H1 (cell line): ENCODE results near the gene AOPEP. TPM values are rescaled to one million over a fixed set of nuclear protein-coding genes. Genes with fewer than 3 reads are reported as not detected.

ENCODE experiments used
- CTCF ChIA-PET: fragments of 300-600 bp; sonication (Branson Sonifier 250); formaldehyde crosslinking; loops from one replicate; lab custom pipeline; 2021; ENCODE audit not compliant: partially characterized antibody; lab: Charles Lee
- POLR2A ChIA-PET: fragments of 300-600 bp; sonication (Branson Sonifier 250); formaldehyde crosslinking; loops from one replicate; lab custom pipeline; 2021; ENCODE audit warnings: inconsistent platforms; ENCODE audit not compliant: partially characterized antibody; lab: Charles Lee
- DNase-seq, 2 experiments: peaks; one replicate each; pipeline versions ENCODE4 v3.0.0 to v3.0.0-alpha.2; 2010 to 2022; ENCODE audit warnings: low spot score in 2 of 2, low read depth in 1 of 2, mixed read lengths in 1 of 2
- FAIRE-seq: peaks from 2 replicates; lab custom pipeline; 2011; peaks lifted over from hg19 to GRCh38; lab: Jason Lieb, UNC
- H2AFZ ChIP-seq: 2 replicates; pipeline ENCODE4 v1.8.1; 2012; ENCODE audit warnings: low read length, inconsistent platforms
- H2AK5ac ChIP-seq: 2 replicates; pipeline ENCODE4 v1.6.1; 2013; ENCODE audit warnings: low read depth, low read length
- H2BK120ac ChIP-seq: replicated peaks from 2 replicates; pipeline ENCODE3; 2013; ENCODE audit warnings: low read depth, low read length, inconsistent platforms
- H2BK12ac ChIP-seq: 2 replicates; pipeline ENCODE4 v1.6.1; 2013; ENCODE audit warnings: low read depth, low read length
- H2BK15ac ChIP-seq: 2 replicates; pipeline ENCODE4 v1.6.1; 2013; ENCODE audit warnings: low read length
- H2BK20ac ChIP-seq: 2 replicates; pipeline ENCODE4 v1.6.1; 2013; ENCODE audit warnings: low read length
- H2BK5ac ChIP-seq: 2 replicates; pipeline ENCODE4 v1.6.1; 2013; ENCODE audit warnings: low read depth, low read length
- H3K14ac ChIP-seq: 2 replicates; pipeline ENCODE4 v1.6.1; 2013; ENCODE audit warnings: inconsistent platforms; ENCODE audit not compliant: insufficient read length
- H3K18ac ChIP-seq: 2 replicates; pipeline ENCODE4 v1.6.1; 2013; ENCODE audit warnings: low read length; ENCODE audit errors: extremely low read depth
- H3K23ac ChIP-seq: 2 replicates; pipeline ENCODE4 v1.6.1; 2013; ENCODE audit warnings: inconsistent platforms; ENCODE audit not compliant: insufficient read length
- H3K23me2 ChIP-seq: 2 replicates; pipeline ENCODE4 v1.6.1; 2013; ENCODE audit warnings: low read depth, low read length
- H3K27ac ChIP-seq: 2 replicates; pipeline ENCODE4 v1.6.1; 2011; ENCODE audit warnings: low read depth, low read length, inconsistent platforms
- H3K27me3 ChIP-seq, 4 experiments: replicated peaks in 1 of 4; 1 replicate in 1 of 4; 2 replicates in 3 of 4; pipeline versions ENCODE4 v1.6.1 to v1.8.1; 2011 to 2013; ENCODE audit warnings: low read length in 3 of 4, mild to moderate bottlenecking in 3 of 4, inconsistent platforms in 2 of 4, mixed read lengths in 2 of 4, moderate library complexity in 1 of 4; ENCODE audit not compliant: control insufficient read depth in 3 of 4, insufficient read depth in 3 of 4; ENCODE audit errors: extremely low read depth in 1 of 4
- H3K36me3 ChIP-seq, 4 experiments: 2 replicates each; pipeline versions ENCODE4 v1.6.1 to v1.8.1; 2011 to 2013; ENCODE audit warnings: mild to moderate bottlenecking in 4 of 4, low read length in 3 of 4, moderate library complexity in 2 of 4, control low read depth in 1 of 4, inconsistent platforms in 1 of 4; ENCODE audit not compliant: insufficient read depth in 4 of 4, control insufficient read depth in 2 of 4
- H3K4ac ChIP-seq: replicated peaks from 2 replicates; pipeline ENCODE3; 2013; ENCODE audit warnings: low read length, low read depth, mixed read lengths, inconsistent platforms; ENCODE audit not compliant: insufficient read length
- H3K4me1 ChIP-seq, 4 experiments: replicated peaks in 1 of 4; 1 replicate in 1 of 4; 2 replicates in 3 of 4; pipeline versions ENCODE4 v1.6.1 to v1.8.1; 2011 to 2013; ENCODE audit warnings: low read length in 3 of 4, inconsistent platforms in 2 of 4, mixed read lengths in 1 of 4; ENCODE audit not compliant: insufficient read depth in 4 of 4, control insufficient read depth in 3 of 4
- H3K4me2 ChIP-seq, 2 experiments: 2 replicates each; pipeline versions ENCODE4 v1.6.1 to v1.8.1; 2011 to 2013; ENCODE audit warnings: low read depth in 2 of 2, low read length in 2 of 2, control low read depth in 1 of 2, inconsistent platforms in 1 of 2, mild to moderate bottlenecking in 1 of 2; ENCODE audit not compliant: insufficient read depth in 1 of 2
- H3K4me3 ChIP-seq, 4 experiments: fragments of 200-600, 300-600 bp in 1 of 4; sonication (generic), shearing (Covaris generic), sonication (Bioruptor Twin) in 1 of 4; 2 replicates each; pipeline versions ENCODE4 v1.5.1 to v1.8.1; 2011 to 2016; ENCODE audit warnings: low read length in 4 of 4, low read depth in 3 of 4, control low read depth in 2 of 4, inconsistent platforms in 2 of 4, mild to moderate bottlenecking in 2 of 4, mixed read lengths in 1 of 4, moderate library complexity in 1 of 4; ENCODE audit not compliant: insufficient read depth in 2 of 4; ENCODE audit errors: extremely low read depth in 1 of 4
- H3K56ac ChIP-seq: replicated peaks from 2 replicates; pipeline ENCODE3; 2013; ENCODE audit warnings: low read depth, mild to moderate bottlenecking, mixed read lengths, low read length, inconsistent platforms; ENCODE audit not compliant: insufficient read length
- H3K79me1 ChIP-seq: 2 replicates; pipeline ENCODE4 v1.6.1; 2013; ENCODE audit warnings: low read depth, low read length, control low read depth
- H3K79me2 ChIP-seq, 2 experiments: 2 replicates each; pipeline versions ENCODE4 v1.6.1 to v1.8.1; 2012 to 2013; ENCODE audit warnings: low read length in 2 of 2, mild to moderate bottlenecking in 2 of 2, inconsistent platforms in 1 of 2; ENCODE audit not compliant: insufficient read depth in 2 of 2, control insufficient read depth in 1 of 2
- H3K9ac ChIP-seq, 4 experiments: replicated peaks in 1 of 4; 1 replicate in 1 of 4; 2 replicates in 3 of 4; pipeline versions ENCODE4 v1.6.1 to v1.8.1; 2011 to 2013; ENCODE audit warnings: low read depth in 3 of 4, low read length in 3 of 4, control low read depth in 2 of 4, mild to moderate bottlenecking in 2 of 4, moderate library complexity in 2 of 4, inconsistent platforms in 1 of 4; ENCODE audit errors: extremely low read depth in 1 of 4
- H3K9me3 ChIP-seq, 2 experiments: 2 replicates each; pipeline versions ENCODE4 v1.6.1 to v1.8.1; 2012 to 2013; ENCODE audit warnings: mild to moderate bottlenecking in 2 of 2, moderate library complexity in 2 of 2, control low read depth in 1 of 2, inconsistent platforms in 1 of 2, low read depth in 1 of 2, low read length in 1 of 2, mixed read lengths in 1 of 2; ENCODE audit not compliant: insufficient read depth in 2 of 2
- H4K20me1 ChIP-seq, 2 experiments: replicated peaks in 1 of 2; 2 replicates each; pipeline versions ENCODE3 to v1.8.1; 2011 to 2013; ENCODE audit warnings: inconsistent platforms in 2 of 2, low read length in 2 of 2, mild to moderate bottlenecking in 1 of 2; ENCODE audit not compliant: insufficient read depth in 2 of 2, control insufficient read depth in 1 of 2
- H4K5ac ChIP-seq: 2 replicates; pipeline ENCODE4 v1.6.1; 2013; ENCODE audit warnings: low read length, low read depth, mixed read lengths, inconsistent platforms; ENCODE audit not compliant: insufficient read length
- H4K8ac ChIP-seq: 2 replicates; pipeline ENCODE4 v1.8.0; 2013; ENCODE audit warnings: mild to moderate bottlenecking, moderate library complexity, low read length, inconsistent platforms; ENCODE audit not compliant: insufficient read depth; ENCODE audit errors: extremely low read depth
- H4K91ac ChIP-seq: replicated peaks from 2 replicates; pipeline ENCODE3; 2013; ENCODE audit warnings: low read length, mixed read lengths, inconsistent platforms; ENCODE audit not compliant: insufficient read length
- CHD1 ChIP-seq: IDR thresholded peaks from 2 replicates; pipeline ENCODE4 v1.6.1; 2012; ENCODE audit warnings: low read depth, low read length, improper control_type of control experiment
- WGBS, 2 experiments: shearing (Covaris generic) in 1 of 2; methylation state at CpG; one replicate each; pipeline versions ENCODE4 v1.1.6 to v1.1.7; 2013 to 2015; ENCODE audit warnings: low lambda C conversion rate in 2 of 2, mixed read lengths in 2 of 2, inconsistent platforms in 1 of 2, low coverage in 1 of 2, missing lambda C conversion rate in 1 of 2; ENCODE audit not compliant: insufficient replicate concordance in 2 of 2, insufficient coverage in 1 of 2, insufficient read length in 1 of 2; ENCODE audit errors: extremely low coverage in 1 of 2, missing lambda C conversion rate in 1 of 2; 5-methylcytosine and 5-hydroxymethylcytosine counted together
- polyA plus RNA-seq, 7 experiments: library from polyadenylated mRNA; depleted of rRNA in 3 of 7; stranded (reverse) in 5 of 7; unstranded in 2 of 7; fragments of >200 nt in 5 of 7; fragments of 200-250 nt in 2 of 7; gene quantifications; 1 replicate in 5 of 7; 2 replicates in 1 of 7; 4 replicates in 1 of 7; pipeline versions ENCODE4 v1.2.1 to v1.2.3, GENCODE V29; 2011 to 2013; ENCODE audit warnings: missing spikeins in 2 of 7, mixed read lengths in 2 of 7
- total RNA-seq: library from RNA; stranded (reverse); fragmentation: NEBNext Ultra II Directional; extraction: Animal tissue kit (Norgen Biotek cat#: 25700); gene quantifications from 2 replicates; pipeline ENCODE4 v1.2.1, GENCODE V29; 2021

AOPEP gene
- total and polyA plus RNA-seq, 2 of the 8 experiments (the other 6 are each of a cell fraction or from before 2014, with no cell fraction given): 6.1 to 14.3 TPM

DNA sequence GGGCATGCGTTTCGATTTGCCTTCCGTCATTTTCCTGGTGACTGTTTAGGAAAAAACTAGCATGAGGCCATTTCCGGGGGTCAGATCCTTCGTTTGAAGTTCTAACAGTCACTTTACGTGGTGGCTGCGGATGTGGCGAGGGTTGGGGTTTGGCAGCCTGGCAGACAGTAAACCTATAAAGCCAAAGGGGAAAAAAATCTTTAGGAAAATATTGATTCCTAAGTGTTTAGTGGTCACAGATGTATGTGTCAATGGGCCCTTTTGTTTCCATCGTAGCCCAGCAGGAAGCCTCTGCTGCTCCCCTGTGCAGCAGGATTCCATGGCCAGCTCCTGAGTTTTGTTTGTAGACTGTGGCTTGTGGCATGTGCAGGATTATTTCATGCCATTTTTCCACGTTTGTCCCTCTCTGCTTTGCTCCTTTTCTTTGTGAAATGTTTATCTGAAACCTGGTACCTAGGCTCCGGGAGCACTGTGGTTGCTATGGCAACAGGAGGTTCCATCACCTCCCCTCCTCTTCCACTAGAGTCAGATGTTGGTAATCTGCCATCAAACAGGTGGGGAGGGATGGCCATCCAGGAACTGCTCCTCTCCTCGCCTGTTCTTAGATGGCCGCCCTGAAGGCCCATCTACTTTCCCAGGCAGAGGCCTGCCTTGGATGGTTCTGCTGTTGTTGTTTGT lies 202.3 kb downstream of the AOPEP start:
- H2BK120ac ChIP-seq: no peak overlapping the region
- H4K5ac ChIP-seq: no peak overlapping the region
- H2BK20ac ChIP-seq: no peak overlapping the region
- FAIRE-seq: no peak
- no peaks in the 10 kb centered on the region for H3K23me2 ChIP-seq
- H3K4me3 ChIP-seq: no peak overlapping the region
- H2BK15ac ChIP-seq: no peak overlapping the region
- H3K14ac ChIP-seq: no peak overlapping the region
- H3K18ac ChIP-seq: no peak overlapping the region
- no peak for TF ChIP-seq CHD1
- TF ChIP-seq, all 59 proteins: peak for 0
- no peaks in the 10 kb centered on the region; a peak in 1 of 4 replicates for H3K79me2 ChIP-seq
- H3K23ac ChIP-seq: no peak overlapping the region
- 85% methylated on average over 13 of the region's 13 CpGs; no CpG with 5 or more reads in 1 of the 2 experiments for WGBS, 2 experiments
- ChIA-PET CTCF (interaction anchor here (1.4 kb wide), 1 partner anchor 199 kb away, joined by 3 read pairs; no protein-coding TSS in a partner anchor), POLR2A (interaction anchor here (0.6 to 0.8 kb wide), 2 partner anchors 10 to 19 kb away, joined by 3 read pairs; no protein-coding TSS in a partner anchor)
- no peak overlapping the region for H3K4ac ChIP-seq
- no peak overlapping the region for H3K9ac ChIP-seq
- no peaks in the 10 kb centered on the region for H3K79me1 ChIP-seq
- no peak overlapping the region for H2AK5ac ChIP-seq
- no peak overlapping the region for H2BK5ac ChIP-seq
- H3K36me3 ChIP-seq: no peaks in the 10 kb centered on the region
- no peak overlapping the region for H4K8ac ChIP-seq
- H3K4me2 ChIP-seq: no peak overlapping the region
- H4K91ac ChIP-seq: no peak overlapping the region
- H2AFZ ChIP-seq: no peak overlapping the region
- H3K27ac ChIP-seq: no peak overlapping the region
- peaks cover 0 to 3% (median 1%) of the 10 kb centered on the region in 4 experiments; a peak in 3 of 7 replicates for H3K4me1 ChIP-seq
- no peaks in the 10 kb centered on the region for H3K9me3 ChIP-seq
- H4K20me1 ChIP-seq: no peaks in the 10 kb centered on the region
- no peaks in the 10 kb centered on the region for H3K27me3 ChIP-seq
- H3K56ac ChIP-seq: no peak overlapping the region
- H2BK12ac ChIP-seq: no peak overlapping the region
- DNase-seq: no peak
